HG03571 (cell line): ENCODE results near the gene RNF187.
A peak's percentile ranks its signal among the peaks of the same experiment; 100 is the strongest.
"Not testable (repeated sequence)": the region's sequence is repeated elsewhere in the genome, so short reads cannot be mapped to it uniquely, and the experiment has no call there.

ENCODE experiments used
- ATAC-seq: cut with Tn5 transposase; IDR thresholded peaks from one replicate; pipeline ENCODE4 v1.9.1; 2021; ENCODE audit not compliant: unreplicated experiment

RNF187 gene

DNA sequence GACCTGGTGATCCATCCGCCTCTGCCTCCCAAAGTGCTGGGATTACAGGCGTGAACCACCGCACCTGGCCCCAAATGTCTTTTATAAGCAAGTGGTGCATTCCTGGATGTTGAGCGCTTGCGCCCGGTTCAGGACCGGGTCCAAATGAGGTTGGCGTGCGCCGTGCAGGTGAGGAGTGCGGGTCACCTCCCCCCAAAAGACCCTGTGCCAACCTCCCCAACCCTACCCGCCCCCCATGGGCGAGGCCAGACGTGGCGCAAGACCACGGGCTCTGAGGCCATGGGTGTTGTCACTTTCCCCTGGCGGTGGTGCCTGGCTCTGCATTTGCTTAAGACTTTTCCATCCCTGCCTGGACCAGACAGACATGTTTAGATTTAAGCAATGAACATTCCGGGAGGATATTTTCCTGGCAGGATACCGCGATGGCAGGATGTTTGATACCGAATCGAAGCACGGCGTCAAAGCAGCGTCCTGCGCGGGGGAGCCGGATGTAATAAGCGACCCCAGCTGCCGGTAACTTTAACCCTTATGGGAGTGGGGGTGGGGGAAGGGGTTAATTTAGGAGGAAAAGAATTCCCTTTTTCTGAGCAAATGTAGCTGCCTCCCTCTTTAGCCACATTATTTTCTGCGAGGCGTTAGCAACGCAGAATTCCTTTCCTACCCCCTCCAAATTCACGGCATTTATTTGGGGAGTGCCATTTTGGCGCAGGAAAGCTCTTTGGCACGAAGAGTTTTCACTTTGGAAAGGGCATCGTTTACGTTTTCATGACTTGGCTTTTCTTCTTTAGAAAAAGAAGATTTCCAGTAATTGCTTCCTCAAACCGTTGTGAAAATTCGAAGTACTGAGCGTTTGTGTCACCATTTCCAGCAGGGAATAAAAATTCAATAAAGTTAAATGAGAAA, 27.8 kb upstream of the RNF187 start:
- ATAC-seq: no peak

DNA sequence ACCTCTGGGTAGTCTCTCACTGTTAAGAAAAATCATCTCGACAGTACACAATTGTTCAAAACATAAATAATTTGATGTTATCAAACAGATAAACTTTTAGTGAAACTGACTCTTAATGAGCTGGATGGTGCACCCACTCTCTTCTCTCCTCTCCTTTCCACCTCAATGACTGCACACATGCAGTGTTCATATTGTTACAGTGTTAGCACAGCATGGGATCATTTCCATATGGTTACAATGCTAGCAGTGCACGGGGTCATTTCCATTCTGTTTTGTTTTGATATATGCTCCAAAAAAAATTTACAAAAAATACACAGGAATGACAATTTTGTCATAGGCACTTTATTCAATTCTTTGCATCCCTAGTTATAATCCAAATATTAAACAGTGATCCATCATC, 26.4 kb upstream of the RNF187 start:
- no peak for ATAC-seq

DNA sequence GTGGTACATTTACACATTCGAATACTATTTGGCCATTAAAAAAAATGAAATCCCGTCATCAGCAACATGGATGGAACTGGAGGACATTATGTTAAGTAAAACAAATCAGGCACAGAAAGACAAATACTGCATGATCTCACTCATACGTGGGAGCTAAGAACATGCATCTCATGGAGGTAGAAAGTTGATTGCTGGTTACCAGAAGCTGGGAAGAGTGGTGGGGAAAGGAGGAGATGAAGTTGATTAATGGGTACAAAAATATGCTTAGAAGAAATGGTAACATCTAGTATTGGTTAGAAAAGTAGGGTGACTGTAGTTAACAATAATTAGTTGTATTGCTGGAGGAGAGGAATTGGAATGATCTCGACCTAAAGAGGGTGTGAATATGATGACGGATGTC, 24.6 kb upstream of the RNF187 start:
- no peak for ATAC-seq

DNA sequence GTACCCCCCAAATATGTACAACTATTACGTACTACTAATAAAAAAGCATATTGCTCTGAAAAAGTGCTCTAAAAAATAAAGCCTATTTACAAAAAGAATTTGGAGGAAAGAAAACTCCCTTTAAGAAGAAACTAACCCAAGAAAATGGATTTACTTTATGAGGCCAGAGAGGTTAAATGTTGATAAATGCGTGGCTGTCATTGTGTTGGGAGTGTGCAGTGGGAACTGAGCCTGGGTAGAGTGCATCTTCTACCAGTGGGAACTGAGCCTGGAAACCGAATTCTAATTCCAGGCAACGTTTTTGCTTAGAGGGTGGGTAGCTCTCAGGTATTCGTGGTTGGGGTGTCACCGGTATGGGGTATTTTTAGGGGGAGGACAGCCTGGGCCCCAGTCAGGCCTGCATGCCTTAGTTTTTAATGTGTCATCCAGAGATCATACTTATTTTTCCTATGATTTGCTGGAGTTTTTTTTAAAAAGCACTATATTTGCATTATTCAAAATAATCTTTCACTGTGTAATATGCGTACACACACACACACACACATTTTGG, 24.1 kb upstream of the RNF187 start:
- ATAC-seq: no peak

DNA sequence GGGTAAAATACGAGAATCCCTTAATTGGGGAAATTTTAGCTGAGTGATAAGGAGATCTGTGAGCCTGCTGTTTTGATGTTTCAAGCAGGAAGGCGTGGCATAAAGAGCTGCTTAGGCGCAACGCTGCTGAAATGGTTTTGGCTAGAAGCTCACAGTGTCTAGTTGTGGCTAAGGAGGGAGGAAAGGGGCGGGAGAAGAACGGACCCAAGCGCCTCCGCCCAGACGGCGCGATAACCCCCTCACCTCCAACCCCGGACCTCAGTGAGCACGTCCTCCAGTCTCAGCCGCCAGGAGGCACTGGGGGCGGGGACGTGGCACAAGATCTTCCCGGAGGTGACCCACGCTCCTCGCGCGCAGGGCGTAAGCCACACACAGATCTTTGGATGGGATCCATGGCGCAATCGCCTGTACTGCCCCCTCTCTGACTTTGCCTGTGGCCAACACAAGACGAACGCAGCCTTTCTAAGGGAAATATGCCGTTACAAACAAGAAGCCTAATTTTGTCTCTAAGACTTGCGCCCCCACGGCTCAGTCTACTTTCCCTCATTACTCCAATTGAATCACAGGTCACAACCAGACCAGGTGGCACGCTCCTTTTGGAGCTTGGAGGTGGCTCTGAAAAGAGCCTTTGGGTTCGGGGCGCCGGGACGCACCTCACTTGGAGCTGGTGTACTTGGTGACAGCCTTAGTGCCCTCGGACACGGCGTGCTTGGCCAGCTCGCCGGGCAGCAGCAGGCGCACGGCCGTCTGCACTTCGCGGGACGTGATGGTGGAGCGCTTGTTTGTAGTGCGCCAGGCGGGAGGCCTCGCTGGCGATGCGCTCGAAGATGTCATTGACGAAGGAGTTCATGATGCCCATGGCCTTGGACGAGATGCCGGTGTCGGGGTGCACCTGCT, 23.4 kb upstream of the RNF187 start:
- ATAC-seq: no peak

DNA sequence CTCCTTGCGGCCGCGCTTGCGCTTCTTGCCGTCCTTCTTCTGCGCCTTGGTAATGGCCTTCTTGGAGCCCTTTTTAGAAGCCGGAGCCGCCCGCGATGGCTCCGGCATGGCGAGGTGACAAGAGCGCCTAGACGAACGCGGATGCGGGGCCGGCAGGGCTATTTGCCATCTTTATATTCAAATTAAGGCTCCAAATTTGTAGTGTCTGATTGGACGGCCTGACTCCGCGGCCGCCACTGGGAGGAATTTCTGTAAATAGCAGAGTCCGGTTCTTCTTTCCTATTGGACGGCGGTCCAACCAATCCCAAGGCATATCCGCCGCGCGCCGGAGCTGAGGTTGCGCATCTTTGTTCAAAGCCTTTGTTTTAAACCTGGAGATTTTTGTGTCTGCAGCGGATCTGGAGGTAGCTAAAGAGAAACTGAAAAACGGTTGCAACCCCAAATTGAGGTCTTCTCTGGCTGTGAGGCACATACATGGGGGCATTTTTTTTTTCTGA, 22.6 kb upstream of the RNF187 start:
- peak; percentile 69 for ATAC-seq

DNA sequence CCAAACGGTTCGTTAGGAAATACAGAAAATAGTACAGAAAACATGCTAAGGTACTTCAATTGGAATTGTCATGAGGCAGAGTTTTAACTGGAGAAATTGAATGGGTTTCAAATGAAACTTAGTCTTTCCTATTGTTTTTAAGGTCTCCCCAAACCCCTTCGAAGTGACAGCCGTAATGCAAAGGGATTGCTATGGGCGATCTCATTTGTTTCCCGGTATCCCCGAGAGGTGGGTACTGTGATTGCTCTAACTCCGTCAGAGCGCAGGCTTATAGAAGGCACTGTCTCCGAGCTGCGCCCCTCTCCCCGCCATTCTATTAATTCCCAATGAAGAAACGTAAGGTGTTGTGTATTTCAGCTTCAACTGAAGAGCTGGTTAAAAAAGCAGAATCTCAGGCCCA, 22.0 kb upstream of the RNF187 start:
- no peak for ATAC-seq

DNA sequence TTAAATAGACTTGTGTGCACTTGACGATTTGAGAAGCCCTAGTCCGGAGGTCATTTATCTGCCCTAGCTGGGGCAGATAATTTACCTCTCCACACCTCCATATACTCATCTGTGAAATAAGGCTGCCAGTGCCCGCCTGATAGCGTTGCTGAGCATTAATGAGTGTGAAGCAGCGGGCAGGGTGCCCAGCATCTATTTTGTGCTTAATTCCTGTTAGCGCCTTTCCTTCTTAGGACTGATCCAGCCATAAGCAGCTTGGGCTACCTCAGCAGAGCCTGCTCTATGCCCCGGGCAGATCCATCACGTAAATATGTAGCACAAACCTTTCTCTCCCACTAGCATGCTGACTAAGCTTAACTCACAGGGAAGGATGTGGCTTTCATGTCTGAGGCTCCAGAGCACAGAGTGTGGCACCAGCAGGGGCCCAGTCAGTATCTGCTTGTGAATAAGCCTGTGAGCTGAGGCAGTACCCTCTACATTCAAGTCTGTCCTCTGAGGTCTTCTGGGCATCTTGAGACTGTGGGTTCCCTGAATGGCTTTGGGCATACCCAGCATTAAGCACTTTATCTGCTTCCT, 21.5 kb upstream of the RNF187 start:
- no peak for ATAC-seq

DNA sequence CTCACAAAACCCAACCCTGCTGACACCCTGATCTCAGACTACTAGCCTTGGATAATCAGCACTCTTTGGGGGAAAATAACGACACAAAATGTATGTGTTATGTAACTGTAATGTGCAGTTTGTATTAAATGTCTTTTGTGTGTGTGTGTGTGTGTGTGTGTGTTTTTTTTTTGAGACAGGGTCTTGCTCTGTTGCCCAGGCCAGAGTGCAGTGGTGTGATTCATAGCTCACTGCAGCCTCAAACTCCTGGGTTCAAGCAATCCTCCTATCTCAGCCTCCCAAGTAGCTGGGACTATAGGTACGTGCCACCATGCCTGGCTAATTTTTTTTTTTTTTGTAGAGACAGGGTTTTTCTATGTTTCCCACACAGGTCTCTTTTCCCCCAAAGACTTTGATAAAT, 19.0 kb upstream of the RNF187 start:
- not testable (repeated sequence) for ATAC-seq

DNA sequence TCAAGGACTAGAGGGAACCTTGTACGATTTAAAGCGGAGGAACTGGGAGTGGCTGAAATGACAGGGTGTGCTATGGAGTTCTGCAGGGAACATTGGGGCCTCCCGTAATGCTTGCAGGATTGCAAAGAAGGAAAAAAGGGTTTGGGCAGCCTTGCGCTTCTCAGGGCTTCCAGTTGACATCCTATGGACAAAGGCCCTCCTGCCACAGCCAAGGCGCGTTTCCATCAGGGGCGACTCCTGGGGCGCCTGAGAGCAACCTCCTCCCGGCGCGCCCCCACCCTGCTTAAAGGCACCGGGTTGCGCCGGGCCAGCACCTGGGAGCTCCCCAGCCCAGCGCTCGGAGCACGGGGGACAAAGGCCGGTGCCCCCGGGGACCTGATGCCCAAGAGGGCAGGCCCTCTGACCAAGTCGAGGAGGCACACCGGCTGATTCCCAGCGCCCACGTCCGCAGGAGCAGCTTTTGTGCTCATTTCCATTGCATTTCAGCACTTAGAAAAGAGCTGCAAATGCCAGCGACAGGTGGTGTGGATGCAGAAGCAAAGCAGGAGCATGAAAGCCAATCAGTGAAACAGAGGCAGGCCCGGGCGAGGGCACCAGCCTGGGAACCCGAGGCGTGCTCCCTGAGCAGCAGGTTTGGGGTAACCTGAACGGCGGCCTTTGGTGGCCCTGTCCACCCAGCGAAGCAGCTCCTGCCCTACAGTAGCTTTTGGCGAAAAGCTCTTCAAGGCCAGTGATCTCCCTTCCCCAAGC, 17.6 kb upstream of the RNF187 start:
- no peak for ATAC-seq

DNA sequence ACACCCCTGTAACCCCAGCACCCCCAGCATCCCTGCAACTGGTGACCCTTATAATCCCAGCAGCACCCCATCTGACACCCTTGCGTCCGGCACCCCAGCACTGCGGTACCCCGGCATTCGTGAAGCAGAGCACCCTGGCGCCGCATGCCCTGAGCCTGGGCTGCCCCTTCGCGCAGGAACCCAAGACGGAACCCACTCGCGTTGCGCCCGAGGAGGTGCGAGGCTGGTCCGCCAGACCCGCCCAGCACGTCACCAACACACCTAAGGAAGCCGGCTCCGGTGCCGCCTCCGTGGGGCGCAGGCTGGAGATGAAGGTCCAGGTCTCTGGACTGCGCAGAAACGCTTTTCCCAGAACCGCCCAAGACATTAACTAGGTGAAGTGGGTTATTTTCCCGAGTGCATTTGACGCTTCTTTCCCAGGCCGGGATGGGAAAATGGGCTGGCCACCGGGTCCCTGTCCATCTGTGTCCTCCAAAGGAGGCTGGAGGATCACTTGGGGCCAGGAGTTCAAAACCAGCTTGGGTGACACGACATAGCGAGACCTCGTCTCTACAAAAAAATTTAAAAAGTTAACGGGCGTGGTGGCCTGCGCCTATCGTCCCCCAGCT, 15.9 kb upstream of the RNF187 start:
- no peak for ATAC-seq

DNA sequence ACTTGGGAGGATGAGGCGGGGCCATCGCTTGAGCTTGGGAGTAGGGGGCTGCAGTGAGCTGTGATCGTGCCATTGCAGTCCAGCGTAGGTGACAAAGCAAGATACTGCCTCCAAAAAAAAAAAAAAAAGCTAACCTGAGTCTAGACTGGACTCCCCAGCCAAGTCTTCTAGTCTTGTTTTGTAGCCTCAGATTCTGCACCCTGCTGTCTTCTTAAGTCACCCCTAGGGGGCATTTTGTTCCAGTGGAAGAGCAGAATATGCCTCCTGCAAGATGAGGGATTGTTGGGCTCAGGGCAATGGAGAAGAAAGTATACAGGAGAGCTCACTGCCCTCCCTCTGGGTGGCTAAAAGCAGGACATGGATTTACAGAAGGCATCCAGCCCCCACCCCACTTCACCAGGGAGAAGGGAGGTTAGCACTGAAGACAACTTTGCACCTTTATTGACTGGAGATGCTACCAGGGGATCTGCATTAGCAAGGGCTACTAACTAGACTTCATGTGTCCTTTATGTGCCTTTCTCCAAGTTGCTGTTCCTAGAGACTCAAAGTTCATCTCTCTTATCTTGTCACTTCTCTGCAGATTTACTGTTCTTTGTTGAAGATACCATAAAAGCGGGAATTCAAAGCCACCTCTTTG, 15.3 kb upstream of the RNF187 start:
- no peak for ATAC-seq

DNA sequence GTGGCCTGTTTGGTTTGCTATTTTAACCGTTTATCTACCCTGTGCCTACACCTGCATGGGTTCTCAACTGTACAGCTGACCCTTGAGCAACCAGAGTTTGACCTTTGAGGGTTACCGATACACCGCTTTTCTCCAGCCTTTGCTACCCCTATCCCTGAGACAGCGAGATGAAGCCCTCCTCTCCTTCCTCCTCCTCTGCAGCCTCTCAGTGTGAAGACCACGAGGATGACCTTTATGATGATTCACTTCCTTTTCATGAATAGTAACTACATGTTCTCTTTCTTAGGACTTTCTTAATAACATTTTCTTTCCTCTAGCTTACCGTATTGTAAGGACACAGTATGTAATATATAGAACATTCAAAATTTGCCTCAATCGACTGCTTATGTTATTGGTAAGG, 14.5 kb upstream of the RNF187 start:
- no peak for ATAC-seq

DNA sequence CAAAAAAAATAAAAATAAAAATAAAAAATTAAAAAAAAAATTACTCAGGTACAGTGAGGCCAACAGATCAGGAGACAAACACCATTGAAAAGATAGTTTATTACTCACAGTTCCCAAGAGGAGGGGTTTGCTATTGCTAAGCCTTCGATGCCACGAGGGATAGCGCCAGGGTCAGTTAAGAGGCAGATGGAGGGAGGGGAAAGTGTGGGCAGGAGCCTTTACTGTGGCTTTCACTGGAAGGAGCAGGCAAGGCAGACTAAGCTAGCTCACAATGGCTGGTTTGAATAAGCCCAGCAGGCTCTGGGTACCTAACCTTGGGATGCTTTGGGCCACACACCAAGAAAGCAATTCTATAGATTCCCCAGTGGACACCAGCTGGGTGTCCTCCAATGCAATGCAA, 12.7 kb upstream of the RNF187 start:
- no peak for ATAC-seq

DNA sequence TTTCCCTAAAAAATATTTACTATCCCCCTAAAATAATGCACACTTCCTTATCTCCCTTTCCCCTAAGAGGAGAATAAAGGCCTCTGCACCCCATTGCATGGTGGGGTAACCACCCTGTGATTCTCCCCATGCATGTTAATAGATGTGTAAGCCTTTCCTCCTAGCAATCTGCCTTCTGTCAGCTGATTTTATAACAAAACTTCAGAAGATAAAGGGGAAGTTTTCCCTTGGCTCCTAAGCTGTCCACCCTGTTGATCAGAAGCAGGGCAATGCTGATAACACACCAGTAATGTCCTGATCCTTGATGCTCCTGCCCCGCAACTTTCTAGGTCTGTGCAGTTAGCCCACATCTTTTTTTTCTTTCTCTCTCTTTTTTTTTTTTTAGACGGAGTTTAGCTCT, 11.4 kb upstream of the RNF187 start:
- ATAC-seq: no peak

DNA sequence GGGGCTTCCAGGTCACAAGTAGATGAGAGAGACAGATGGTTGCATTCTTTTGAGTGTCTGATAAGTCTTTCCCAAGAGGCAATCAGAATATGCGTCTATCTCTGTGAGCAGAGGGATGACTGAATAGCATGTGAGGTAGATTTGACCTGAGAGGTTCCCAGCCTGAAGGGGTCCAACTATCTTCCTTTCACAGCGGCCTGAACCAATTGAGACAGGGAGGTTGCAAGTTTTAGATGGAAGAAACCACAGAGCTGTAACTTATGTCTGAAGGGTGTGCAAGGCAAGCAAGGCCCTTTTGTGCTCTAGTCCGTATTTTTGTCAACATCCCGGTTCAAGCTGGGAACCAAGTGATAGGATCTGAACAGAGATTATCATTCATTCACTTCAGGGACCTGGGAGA, 9.9 kb upstream of the RNF187 start:
- no peak for ATAC-seq

DNA sequence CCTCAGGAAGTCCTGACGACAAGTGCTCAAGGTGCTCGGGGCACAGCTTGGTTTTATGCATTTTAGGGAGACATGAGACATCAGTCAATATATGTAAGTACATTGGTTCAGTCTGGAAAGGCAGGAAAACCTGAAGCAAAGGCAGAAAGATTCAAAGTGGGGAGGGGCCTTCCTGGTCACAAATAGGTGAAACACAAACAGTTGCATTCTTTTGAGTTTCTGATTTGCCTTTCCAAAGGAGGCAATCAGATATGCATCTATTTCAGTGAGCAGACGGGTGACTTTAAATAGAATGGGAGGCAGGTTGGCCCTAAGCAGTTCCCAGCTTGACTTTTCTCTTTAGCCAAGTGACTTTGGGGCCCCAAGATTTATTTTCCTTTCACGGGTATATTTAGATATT, 8.9 kb upstream of the RNF187 start:
- ATAC-seq: no peak

DNA sequence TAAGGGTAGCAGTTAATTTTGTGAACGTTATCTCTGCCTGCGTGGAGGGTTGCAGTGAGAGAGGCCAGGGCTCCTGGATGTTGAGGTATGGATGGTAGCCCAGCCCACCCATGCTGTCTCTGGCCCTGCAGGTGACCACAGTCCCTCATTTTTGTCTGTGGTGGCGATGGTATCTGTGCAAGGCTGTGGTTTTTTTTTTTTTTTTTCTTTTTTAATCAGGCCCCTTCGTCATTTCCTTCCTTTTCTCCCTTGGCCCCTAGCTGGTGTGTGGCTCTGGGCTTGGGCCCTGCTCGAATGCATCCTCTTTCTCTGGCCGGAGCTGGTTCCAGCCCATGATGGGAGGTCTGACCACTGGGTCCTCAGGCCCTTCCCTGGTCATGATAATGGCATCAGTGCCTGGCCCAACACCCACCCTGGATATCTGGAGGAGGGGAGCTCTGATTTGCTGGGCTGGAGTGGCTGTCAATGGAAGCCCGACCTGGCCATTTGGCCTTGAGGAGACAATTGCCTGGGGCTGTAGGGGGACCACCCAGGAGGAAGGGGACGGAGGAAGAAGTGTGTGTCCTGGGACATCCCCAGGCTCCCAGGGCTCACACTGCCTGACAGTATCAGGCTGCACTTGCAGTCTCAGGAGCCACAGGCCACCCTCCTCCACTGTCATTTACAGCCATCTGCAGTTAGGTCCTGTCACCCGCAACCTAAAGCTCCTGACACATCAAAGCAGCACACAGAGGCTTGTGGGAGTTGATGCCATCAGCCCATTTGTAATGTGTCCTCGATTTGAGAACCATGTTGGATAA, 8.1 kb upstream of the RNF187 start:
- peak; percentile 71 for ATAC-seq

DNA sequence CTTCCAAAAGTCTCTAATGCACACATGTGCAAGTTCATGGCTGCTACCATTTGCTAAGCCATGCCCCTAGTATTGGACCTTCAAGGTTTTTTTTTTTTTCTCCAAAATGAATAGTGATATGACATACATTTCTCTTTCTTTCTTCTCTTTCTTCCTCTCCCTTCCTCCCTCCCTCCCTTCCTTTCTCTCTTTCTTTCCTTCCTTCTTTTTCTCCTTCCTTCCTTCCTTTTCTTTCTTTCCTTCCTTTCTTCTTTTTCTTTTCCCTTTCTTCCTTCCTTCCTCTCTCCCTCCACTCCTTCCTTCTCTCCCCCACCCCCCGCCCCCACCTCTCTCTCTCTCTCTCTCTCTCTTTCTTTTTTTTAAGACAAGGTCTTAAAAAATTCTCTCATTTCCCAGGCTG, 3.4 kb upstream of the RNF187 start:
- ATAC-seq: no peak
